GM21576 (cell line): ENCODE data around the gene CADM2.

ENCODE experiments used
- ATAC-seq: cut with Tn5 transposase; IDR thresholded peaks from one replicate; pipeline ENCODE4 v1.9.1; 2021; ENCODE audit warnings: mild to moderate bottlenecking, moderate library complexity; ENCODE audit not compliant: unreplicated experiment

Gene CADM2

GRCh38 chr3:86087160-86087871 lies 1128.5 kb downstream of the CADM2 start:
- no peak for ATAC-seq

- ATAC-seq = no peak
Observed at GRCh38 chr3:86104154-86104553, 1145.4 kb downstream of the CADM2 start.

- ATAC-seq = no peak
Observed at GRCh38 chr3:86109434-86109833, 1150.6 kb downstream of the CADM2 start.
